ENCODE data around the gene GABRR1. TPM values are rescaled to one million over a fixed set of nuclear protein-coding genes. Genes with fewer than 3 reads are reported as not detected.

Gene GABRR1
- total RNA-seq = 0.12 TPM in 1 of 2 replicates, not detected in the other
- long read RNA-seq = 0 reads

- no peak for TF ChIP-seq CTCF (conservative IDR thresholded peaks at IDR 0.05)
- H3K27ac Mint-ChIP-seq (ENCODE audit: unreplicated experiment) = no peak within 1 kb of the TSS
- no peak for DNase-seq (ENCODE audit: low read depth, low spot score)
These were observed at the start of gene GABRR1 for GRCh38 chr6:89217299-89217910. Gene GABRR1 (minus strand): TSS chr6:89217358. CDS start chr6:89217322, 36 bp downstream.

GRCh38 chr6:89264296-89264695, 47.1 kb upstream of the GABRR1 start:
- TF ChIP-seq CTCF (conservative IDR thresholded peaks at IDR 0.05) = no peak
- H3K4me1 Mint-ChIP-seq = peaks cover 7% of the 10 kb centered on the region
- DNase-seq (ENCODE audit: low read depth, low spot score) = no peak
- no peak overlapping the region for H3K27ac Mint-ChIP-seq (ENCODE audit: unreplicated experiment)
- H3K4me3 Mint-ChIP-seq = no peak overlapping the region
- no peaks in the 10 kb centered on the region for H3K9me3 Mint-ChIP-seq
- no peaks in the 10 kb centered on the region for H3K27me3 Mint-ChIP-seq (ENCODE audit: low read depth)
- H3K36me3 Mint-ChIP-seq (ENCODE audit: low read depth) = no peaks in the 10 kb centered on the region

More at GRCh38 chr6:89217299-89217910, at the start of gene GABRR1:
- no peaks in the 10 kb centered on the region for H3K27me3 Mint-ChIP-seq (ENCODE audit: low read depth)
- no peaks in the 10 kb centered on the region for H3K36me3 Mint-ChIP-seq (ENCODE audit: low read depth)
- H3K9me3 Mint-ChIP-seq = peaks cover 5% of the 10 kb centered on the region
- H3K4me3 Mint-ChIP-seq = no peak within 1 kb of the TSS
- peaks cover 7% of the 10 kb centered on the region for H3K4me1 Mint-ChIP-seq

GRCh38 chr6:89260832-89261231, 43.7 kb upstream of the GABRR1 start:
- Mint-ChIP-seq H3K27me3 (ENCODE audit: low read depth) (no peaks in the 10 kb centered on the region), H3K9me3 (no peaks in the 10 kb centered on the region), H3K36me3 (ENCODE audit: low read depth) (no peaks in the 10 kb centered on the region), H3K4me3 (no peak overlapping the region), H3K27ac (ENCODE audit: unreplicated experiment) (no peak overlapping the region), H3K4me1 (no peaks in the 10 kb centered on the region)
- no peak for DNase-seq (ENCODE audit: low read depth, low spot score)
- no peak for TF ChIP-seq CTCF (conservative IDR thresholded peaks at IDR 0.05)

DNA sequence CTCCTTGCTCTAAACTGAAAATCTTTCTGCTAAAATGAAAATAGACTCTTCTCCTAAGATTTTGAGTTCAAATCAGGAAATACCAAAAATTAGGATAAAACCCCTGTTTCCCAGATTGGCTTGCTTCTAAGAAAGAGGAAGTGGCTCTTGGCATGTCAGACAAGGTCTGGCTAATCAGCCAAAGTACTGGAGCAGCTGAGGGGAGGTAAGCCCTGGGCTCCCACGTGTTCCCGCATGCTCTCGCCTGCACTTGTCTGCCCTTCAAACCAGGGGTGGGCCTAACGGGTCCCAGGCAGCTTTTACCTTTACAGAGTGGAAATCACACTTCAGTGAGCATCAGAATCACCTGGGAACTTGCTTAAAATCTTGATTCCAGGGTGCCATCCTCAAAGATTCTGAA, 43.2 kb upstream of the GABRR1 start:
- DNase-seq (ENCODE audit: low read depth, low spot score) = no peak
- Mint-ChIP-seq H3K4me3 (no peak overlapping the region), H3K36me3 (ENCODE audit: low read depth) (no peaks in the 10 kb centered on the region), H3K27me3 (ENCODE audit: low read depth) (no peaks in the 10 kb centered on the region), H3K9me3 (no peaks in the 10 kb centered on the region), H3K4me1 (no peaks in the 10 kb centered on the region), H3K27ac (ENCODE audit: unreplicated experiment) (no peak overlapping the region)
- no peak for TF ChIP-seq CTCF (conservative IDR thresholded peaks at IDR 0.05)

DNA sequence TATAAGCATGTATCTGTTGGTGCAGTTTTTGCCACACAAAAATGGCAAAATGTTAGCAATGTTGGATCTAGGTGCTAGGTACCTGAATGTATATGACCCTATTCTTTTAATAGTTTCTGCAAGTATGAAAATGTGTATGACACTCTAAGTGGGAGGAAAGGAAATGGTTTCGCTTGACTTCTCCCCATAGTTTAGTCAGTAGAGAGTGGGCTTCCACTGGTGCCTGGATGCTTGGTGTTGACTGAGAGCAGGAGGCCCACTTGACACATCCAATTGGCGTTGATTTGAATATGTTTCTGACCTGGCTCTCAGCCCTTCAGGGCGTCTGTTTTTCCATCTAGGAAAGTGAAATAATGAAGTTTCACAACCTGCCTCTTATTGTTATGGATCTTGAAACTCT, 41.8 kb upstream of the GABRR1 start:
- no peak overlapping the region for H3K27ac Mint-ChIP-seq (ENCODE audit: unreplicated experiment)
- H3K27me3 Mint-ChIP-seq (ENCODE audit: low read depth) = no peaks in the 10 kb centered on the region
- no peak for TF ChIP-seq CTCF (conservative IDR thresholded peaks at IDR 0.05)
- H3K9me3 Mint-ChIP-seq = no peaks in the 10 kb centered on the region
- no peaks in the 10 kb centered on the region for H3K4me1 Mint-ChIP-seq
- DNase-seq (ENCODE audit: low read depth, low spot score) = no peak
- H3K36me3 Mint-ChIP-seq (ENCODE audit: low read depth) = no peaks in the 10 kb centered on the region
- H3K4me3 Mint-ChIP-seq = no peak overlapping the region

All from neural crest cell (in vitro differentiated cells).